ENCODE results near the gene TMEM255A. TPM values are rescaled to one million over a fixed set of nuclear protein-coding genes. Genes with fewer than 3 reads are reported as not detected.

Gene TMEM255A
- total and polyA plus RNA-seq, 2 experiments from 2014 or later, result 0.21 to 0.28 TPM

DNA sequence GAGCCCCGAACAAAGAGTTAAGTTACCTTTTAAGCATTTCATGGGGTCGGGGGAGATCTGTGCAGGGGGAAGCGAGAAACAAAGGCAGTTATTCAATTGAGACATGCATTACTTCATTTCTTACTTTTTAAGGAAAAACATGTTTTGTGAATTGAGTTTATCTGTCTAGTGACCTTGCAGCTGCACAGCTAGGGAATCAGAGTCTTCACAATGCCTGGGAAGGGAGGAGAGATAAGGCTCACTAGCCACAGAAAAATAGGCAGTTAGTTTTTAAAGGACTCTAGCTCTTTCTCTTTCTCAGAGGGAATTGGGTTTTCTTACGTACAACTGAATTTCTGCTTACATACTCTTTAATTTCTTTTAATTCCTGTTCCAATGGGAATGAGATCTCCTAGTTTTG, 86.9 kb downstream of the TMEM255A start (continued):
- TF ChIP-seq REST (IDR thresholded peaks at IDR 0.05; ENCODE audit: unreplicated experiment) (no peak), ZNF331 (CRISPR knock-in tag; IDR thresholded peaks at IDR 0.05; ENCODE audit: low read depth) (no peak)
- TF ChIP-seq, protein P1, sequence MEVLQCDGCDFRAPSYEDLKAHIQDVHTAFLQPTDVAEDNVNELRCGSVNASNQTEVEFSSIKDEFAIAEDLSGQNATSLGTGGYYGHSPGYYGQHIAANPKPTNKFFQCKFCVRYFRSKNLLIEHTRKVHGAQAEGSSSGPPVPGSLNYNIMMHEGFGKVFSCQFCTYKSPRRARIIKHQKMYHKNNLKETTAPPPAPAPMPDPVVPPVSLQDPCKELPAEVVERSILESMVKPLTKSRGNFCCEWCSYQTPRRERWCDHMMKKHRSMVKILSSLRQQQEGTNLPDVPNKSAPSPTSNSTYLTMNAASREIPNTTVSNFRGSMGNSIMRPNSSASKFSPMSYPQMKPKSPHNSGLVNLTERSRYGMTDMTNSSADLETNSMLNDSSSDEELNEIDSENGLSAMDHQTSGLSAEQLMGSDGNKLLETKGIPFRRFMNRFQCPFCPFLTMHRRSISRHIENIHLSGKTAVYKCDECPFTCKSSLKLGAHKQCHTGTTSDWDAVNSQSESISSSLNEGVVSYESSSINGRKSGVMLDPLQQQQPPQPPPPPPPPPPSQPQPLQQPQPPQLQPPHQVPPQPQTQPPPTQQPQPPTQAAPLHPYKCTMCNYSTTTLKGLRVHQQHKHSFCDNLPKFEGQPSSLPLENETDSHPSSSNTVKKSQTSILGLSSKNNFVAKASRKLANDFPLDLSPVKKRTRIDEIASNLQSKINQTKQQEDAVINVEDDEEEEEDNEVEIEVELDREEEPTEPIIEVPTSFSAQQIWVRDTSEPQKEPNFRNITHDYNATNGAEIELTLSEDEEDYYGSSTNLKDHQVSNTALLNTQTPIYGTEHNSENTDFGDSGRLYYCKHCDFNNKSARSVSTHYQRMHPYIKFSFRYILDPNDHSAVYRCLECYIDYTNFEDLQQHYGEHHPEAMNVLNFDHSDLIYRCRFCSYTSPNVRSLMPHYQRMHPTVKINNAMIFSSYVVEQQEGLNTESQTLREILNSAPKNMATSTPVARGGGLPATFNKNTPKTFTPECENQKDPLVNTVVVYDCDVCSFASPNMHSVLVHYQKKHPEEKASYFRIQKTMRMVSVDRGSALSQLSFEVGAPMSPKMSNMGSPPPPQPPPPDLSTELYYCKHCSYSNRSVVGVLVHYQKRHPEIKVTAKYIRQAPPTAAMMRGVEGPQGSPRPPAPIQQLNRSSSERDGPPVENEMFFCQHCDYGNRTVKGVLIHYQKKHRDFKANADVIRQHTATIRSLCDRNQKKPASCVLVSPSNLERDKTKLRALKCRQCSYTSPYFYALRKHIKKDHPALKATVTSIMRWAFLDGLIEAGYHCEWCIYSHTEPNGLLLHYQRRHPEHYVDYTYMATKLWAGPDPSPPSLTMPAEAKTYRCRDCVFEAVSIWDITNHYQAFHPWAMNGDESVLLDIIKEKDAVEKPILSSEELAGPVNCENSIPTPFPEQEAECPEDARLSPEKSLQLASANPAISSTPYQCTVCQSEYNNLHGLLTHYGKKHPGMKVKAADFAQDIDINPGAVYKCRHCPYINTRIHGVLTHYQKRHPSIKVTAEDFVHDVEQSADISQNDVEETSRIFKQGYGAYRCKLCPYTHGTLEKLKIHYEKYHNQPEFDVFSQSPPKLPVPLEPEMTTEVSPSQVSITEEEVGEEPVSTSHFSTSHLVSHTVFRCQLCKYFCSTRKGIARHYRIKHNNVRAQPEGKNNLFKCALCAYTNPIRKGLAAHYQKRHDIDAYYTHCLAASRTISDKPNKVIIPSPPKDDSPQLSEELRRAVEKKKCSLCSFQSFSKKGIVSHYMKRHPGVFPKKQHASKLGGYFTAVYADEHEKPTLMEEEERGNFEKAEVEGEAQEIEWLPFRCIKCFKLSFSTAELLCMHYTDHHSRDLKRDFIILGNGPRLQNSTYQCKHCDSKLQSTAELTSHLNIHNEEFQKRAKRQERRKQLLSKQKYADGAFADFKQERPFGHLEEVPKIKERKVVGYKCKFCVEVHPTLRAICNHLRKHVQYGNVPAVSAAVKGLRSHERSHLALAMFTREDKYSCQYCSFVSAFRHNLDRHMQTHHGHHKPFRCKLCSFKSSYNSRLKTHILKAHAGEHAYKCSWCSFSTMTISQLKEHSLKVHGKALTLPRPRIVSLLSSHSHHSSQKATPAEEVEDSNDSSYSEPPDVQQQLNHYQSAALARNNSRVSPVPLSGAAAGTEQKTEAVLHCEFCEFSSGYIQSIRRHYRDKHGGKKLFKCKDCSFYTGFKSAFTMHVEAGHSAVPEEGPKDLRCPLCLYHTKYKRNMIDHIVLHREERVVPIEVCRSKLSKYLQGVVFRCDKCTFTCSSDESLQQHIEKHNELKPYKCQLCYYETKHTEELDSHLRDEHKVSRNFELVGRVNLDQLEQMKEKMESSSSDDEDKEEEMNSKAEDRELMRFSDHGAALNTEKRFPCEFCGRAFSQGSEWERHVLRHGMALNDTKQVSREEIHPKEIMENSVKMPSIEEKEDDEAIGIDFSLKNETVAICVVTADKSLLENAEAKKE (CRISPR knock-in tag; IDR thresholded peaks at IDR 0.05), result no peak

- peaks cover 6% of the 10 kb centered on the region for H3K4me1 Mint-ChIP-seq
- no peak overlapping the region for H3K4me3 Mint-ChIP-seq
- Histone ChIP-seq H3K4me2 (no peak overlapping the region), H3K27ac (ENCODE audit: low read depth) (no peak overlapping the region), H3K79me2 (replicated peaks; ENCODE audit: insufficient read depth) (no peaks in the 10 kb centered on the region), H3F3A (replicated peaks; ENCODE audit: low read depth) (no peaks in the 10 kb centered on the region), H3K4me1 (ENCODE audit: insufficient read depth) (no peaks in the 10 kb centered on the region), H3K9me2 (ENCODE audit: insufficient read depth) (no peaks in the 10 kb centered on the region), H3K4me3 (no peak overlapping the region), H2AFZ (no peak overlapping the region), H3K27me3 (ENCODE audit: insufficient read depth) (no peaks in the 10 kb centered on the region), H3K36me3 (ENCODE audit: insufficient read depth) (no peaks in the 10 kb centered on the region), H4K20me1 (replicated peaks; ENCODE audit: insufficient read depth) (no peaks in the 10 kb centered on the region; the same call in 1 of the 2 replicates)
- DNase-seq (ENCODE audit: low spot score), result no peak
- no peak for ATAC-seq
- H3K27me3 Mint-ChIP-seq (ENCODE audit: insufficient read depth, low read depth, poor library complexity), result peaks cover 2% of the 10 kb centered on the region
- no peak overlapping the region for H3K27ac Mint-ChIP-seq
- no peaks in the 10 kb centered on the region for H3K9me3 Mint-ChIP-seq
- peaks cover 11% of the 10 kb centered on the region; the same call in 1 of the 3 replicates for H3K36me3 Mint-ChIP-seq (ENCODE audit: low read depth)
- TF ChIP-seq ZNF331 (CRISPR knock-in tag; IDR thresholded peaks at IDR 0.05; ENCODE audit: low read depth) (no peak), EZH2 (IDR thresholded peaks at IDR 0.05; ENCODE audit: low read depth, unreplicated experiment) (no peak), NANOG (IDR thresholded peaks at IDR 0.05; ENCODE audit: borderline replicate concordance) (no peak), ETS1 (IDR thresholded peaks at IDR 0.05) (no peak)
Measured at GRCh38 chrX:120223374-120223773, 87.9 kb downstream of the TMEM255A start.
